ENCODE measurements around the gene SDR42E2. TPM values are rescaled to one million over a fixed set of nuclear protein-coding genes. Genes with fewer than 3 reads are reported as not detected.

The SDR42E2 gene
- total and polyA plus RNA-seq, 10 of the 15 experiments (the other 5 are each of a cell fraction or from before 2014, with no cell fraction given), result 0.01 to 0.09 (median 0.08) TPM; not detected in 4

DNA sequence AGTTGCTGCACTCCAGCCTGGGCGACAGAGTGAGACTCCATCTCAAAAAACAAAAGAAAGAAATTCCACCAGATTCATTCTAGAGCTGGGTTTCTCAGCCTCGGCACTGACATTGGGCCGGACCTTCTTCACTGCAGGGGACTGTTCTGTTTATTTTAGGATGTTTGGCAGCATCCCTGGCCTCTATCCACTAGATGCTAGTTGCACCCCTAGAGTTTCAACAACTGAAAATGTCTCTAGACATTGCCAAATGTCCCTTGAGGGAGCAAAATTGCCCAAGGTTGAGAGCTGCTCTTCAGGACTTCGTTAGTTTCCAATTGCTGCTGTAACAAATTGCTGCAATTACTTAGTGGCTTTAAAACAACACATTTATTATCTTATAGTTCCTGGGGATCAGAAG is 50.9 kb downstream of the SDR42E2 start:
- no peak overlapping the region for H3K4me3 ChIP-seq
- BruUV-seq (replicated peaks), result no TSS peak
- no peak overlapping the region for H3K27ac ChIP-seq (ENCODE audit: control insufficient read depth, insufficient read depth)
- no peak overlapping the region for H2AFZ ChIP-seq (ENCODE audit: control insufficient read depth, low read depth, low read length)
- H3K4me2 ChIP-seq (ENCODE audit: control insufficient read depth, insufficient read depth), result no peak overlapping the region
- FAIRE-seq (no peak), DNase-seq (ENCODE audit: low read depth, low spot score) (no peak), ATAC-seq (no peak)
- H3K9ac ChIP-seq (ENCODE audit: control insufficient read depth, insufficient read depth, low read length), result no peak overlapping the region
- H3K79me2 ChIP-seq (ENCODE audit: control insufficient read depth, insufficient read depth, low read length), result peaks cover 54% of the 10 kb centered on the region
- H3K4me1 ChIP-seq (ENCODE audit: control insufficient read depth, insufficient read depth, low read length), result peaks cover 18% of the 10 kb centered on the region
- 68% methylated on average over 4 of the region's 4 CpGs for WGBS (ENCODE audit: insufficient coverage, insufficient replicate concordance, low lambda C conversion rate, missing lambda C conversion rate)
- no peaks in the 10 kb centered on the region for H4K20me1 ChIP-seq (ENCODE audit: control insufficient read depth, insufficient read depth)
- CTCF ChIA-PET, result no interaction called here
- TF ChIP-seq STAT1 (conservative IDR thresholded peaks at IDR 0.05) (no peak), ZNF217 (IDR thresholded peaks at IDR 0.05) (no peak), TBL1XR1 (IDR thresholded peaks at IDR 0.05; ENCODE audit: low read depth, low read length) (no peak), ZNF274 (IDR thresholded peaks at IDR 0.05; ENCODE audit: insufficient read depth, insufficient read length) (no peak), SMC3 (IDR thresholded peaks at IDR 0.05; ENCODE audit: borderline replicate concordance, low read length) (no peak), CBX3 (IDR thresholded peaks at IDR 0.05; ENCODE audit: borderline replicate concordance, low read depth) (no peak), KDM1A (IDR thresholded peaks at IDR 0.05; ENCODE audit: borderline replicate concordance) (no peak)
- TF ChIP-seq, protein P1, sequence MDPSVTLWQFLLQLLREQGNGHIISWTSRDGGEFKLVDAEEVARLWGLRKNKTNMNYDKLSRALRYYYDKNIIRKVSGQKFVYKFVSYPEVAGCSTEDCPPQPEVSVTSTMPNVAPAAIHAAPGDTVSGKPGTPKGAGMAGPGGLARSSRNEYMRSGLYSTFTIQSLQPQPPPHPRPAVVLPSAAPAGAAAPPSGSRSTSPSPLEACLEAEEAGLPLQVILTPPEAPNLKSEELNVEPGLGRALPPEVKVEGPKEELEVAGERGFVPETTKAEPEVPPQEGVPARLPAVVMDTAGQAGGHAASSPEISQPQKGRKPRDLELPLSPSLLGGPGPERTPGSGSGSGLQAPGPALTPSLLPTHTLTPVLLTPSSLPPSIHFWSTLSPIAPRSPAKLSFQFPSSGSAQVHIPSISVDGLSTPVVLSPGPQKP (IDR thresholded peaks at IDR 0.05; ENCODE audit: low read depth, low read length), result no peak
- TF ChIP-seq, protein P2, sequence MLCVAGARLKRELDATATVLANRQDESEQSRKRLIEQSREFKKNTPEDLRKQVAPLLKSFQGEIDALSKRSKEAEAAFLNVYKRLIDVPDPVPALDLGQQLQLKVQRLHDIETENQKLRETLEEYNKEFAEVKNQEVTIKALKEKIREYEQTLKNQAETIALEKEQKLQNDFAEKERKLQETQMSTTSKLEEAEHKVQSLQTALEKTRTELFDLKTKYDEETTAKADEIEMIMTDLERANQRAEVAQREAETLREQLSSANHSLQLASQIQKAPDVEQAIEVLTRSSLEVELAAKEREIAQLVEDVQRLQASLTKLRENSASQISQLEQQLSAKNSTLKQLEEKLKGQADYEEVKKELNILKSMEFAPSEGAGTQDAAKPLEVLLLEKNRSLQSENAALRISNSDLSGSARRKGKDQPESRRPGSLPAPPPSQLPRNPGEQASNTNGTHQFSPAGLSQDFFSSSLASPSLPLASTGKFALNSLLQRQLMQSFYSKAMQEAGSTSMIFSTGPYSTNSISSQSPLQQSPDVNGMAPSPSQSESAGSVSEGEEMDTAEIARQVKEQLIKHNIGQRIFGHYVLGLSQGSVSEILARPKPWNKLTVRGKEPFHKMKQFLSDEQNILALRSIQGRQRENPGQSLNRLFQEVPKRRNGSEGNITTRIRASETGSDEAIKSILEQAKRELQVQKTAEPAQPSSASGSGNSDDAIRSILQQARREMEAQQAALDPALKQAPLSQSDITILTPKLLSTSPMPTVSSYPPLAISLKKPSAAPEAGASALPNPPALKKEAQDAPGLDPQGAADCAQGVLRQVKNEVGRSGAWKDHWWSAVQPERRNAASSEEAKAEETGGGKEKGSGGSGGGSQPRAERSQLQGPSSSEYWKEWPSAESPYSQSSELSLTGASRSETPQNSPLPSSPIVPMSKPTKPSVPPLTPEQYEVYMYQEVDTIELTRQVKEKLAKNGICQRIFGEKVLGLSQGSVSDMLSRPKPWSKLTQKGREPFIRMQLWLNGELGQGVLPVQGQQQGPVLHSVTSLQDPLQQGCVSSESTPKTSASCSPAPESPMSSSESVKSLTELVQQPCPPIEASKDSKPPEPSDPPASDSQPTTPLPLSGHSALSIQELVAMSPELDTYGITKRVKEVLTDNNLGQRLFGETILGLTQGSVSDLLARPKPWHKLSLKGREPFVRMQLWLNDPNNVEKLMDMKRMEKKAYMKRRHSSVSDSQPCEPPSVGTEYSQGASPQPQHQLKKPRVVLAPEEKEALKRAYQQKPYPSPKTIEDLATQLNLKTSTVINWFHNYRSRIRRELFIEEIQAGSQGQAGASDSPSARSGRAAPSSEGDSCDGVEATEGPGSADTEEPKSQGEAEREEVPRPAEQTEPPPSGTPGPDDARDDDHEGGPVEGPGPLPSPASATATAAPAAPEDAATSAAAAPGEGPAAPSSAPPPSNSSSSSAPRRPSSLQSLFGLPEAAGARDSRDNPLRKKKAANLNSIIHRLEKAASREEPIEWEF (IDR thresholded peaks at IDR 0.05; ENCODE audit: insufficient replicate concordance, low read depth, low read length), result no peak
- peaks cover 5% of the 10 kb centered on the region for H3K9me3 ChIP-seq (replicated peaks; ENCODE audit: control insufficient read depth, insufficient read depth, low read length)
- no peaks in the 10 kb centered on the region for H3K27me3 ChIP-seq (replicated peaks in 1 of 2; ENCODE audit: control insufficient read depth in 2 of 2, insufficient read depth in 2 of 2, low read length in 1 of 2)
- RAD21 ChIA-PET (ENCODE audit: unreplicated experiment), result no interaction called here
- intact Hi-C loops (cut with micrococcal nuclease; ENCODE audit: unreplicated experiment) (no loop called here), in situ Hi-C loops (cut with MboI) (no loop called here)
- peaks cover 10 to 13% of the 10 kb centered on the region in 2 experiments; a peak in 3 of 4 replicates for H3K36me3 ChIP-seq (ENCODE audit: control insufficient read depth in 2 of 2, insufficient read depth in 2 of 2, low read length in 1 of 2)
- SMC1A ChIA-PET (ENCODE audit: uncharacterized antibody, unreplicated experiment), result no interaction called here
- POLR2A ChIA-PET, result interaction anchor here (0.5 to 1.0 kb wide), 2 partner anchors 15 to 33 kb away, joined by 3 to 7 read pairs; no protein-coding TSS in a partner anchor

Data from GM12878 (cell line).